Subcutaneous adipose tissue (tissue), 4 donors: Measurements from ENCODE around the gene C5orf15. TPM values are rescaled to one million over a fixed set of nuclear protein-coding genes. Genes with fewer than 3 reads are reported as not detected.

Experiments
- total RNA-seq, 4 donors: library from RNA; depleted of rRNA; stranded (reverse); fragments of >200 nt; gene quantifications; one replicate each; pipeline ENCODE4 v1.1.0, GENCODE V29; 2016
- TF ChIP-seq, protein P1 (sequence below): fragments of 450-650 bp; IDR thresholded peaks from one replicate; pipeline ENCODE4 v1.5.1; 2016; ENCODE audit warnings: low read depth, mild to moderate bottlenecking, control low read depth, antibody characterized with exemption, moderate library complexity

Gene C5orf15
- total RNA-seq, 4 donors from 2014 or later, result 32.2 to 66.0 (median 44.2) TPM

GRCh38 chr5:133957080-133957479 is 11.3 kb downstream of the C5orf15 start:
- TF ChIP-seq, protein P1, sequence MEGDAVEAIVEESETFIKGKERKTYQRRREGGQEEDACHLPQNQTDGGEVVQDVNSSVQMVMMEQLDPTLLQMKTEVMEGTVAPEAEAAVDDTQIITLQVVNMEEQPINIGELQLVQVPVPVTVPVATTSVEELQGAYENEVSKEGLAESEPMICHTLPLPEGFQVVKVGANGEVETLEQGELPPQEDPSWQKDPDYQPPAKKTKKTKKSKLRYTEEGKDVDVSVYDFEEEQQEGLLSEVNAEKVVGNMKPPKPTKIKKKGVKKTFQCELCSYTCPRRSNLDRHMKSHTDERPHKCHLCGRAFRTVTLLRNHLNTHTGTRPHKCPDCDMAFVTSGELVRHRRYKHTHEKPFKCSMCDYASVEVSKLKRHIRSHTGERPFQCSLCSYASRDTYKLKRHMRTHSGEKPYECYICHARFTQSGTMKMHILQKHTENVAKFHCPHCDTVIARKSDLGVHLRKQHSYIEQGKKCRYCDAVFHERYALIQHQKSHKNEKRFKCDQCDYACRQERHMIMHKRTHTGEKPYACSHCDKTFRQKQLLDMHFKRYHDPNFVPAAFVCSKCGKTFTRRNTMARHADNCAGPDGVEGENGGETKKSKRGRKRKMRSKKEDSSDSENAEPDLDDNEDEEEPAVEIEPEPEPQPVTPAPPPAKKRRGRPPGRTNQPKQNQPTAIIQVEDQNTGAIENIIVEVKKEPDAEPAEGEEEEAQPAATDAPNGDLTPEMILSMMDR, result no peak

- TF ChIP-seq, protein P1, result no peak
Observed at GRCh38 chr5:133953568-133954145, 14.8 kb downstream of the C5orf15 start.

DNA sequence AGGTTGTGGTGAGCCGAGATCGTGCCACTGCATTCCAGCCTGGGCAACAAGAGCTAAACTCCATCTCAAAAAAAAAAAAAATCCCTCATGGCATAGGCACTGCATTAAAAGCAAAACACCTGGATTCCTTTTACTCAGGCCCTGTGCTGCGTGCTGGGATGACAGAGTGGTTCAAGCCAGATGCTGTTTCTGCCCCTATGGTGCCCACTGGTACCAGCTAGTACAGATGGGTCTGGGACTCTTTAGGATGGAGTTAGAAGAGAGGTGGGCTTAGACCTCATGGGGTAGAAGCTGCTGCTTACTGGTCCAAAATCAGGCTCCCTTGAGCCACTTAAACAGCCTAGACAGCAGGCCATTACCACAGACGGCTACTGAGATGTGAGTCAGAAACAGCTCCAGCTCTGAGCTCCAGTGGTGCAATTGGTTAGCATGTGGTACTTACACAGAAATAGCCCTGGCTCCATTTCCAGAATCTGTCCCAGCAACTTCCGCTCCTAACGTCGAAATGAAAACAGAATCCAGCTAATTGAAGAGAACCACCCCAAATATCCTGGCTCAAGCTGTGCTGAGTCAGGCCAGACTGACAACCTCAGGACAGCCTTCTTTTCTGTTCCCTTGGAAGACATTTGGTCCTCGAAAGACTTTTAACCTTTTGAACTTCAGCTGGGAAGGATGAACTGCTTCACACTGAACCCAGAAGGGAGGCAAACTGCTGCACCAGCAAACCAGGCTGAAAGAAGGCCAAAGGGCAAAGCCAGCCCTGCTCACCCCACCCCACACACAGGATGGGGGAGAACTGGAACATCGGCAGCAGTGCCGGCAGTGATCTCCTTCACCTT is 15.5 kb downstream of the C5orf15 start:
- TF ChIP-seq, protein P1, result no peak

DNA sequence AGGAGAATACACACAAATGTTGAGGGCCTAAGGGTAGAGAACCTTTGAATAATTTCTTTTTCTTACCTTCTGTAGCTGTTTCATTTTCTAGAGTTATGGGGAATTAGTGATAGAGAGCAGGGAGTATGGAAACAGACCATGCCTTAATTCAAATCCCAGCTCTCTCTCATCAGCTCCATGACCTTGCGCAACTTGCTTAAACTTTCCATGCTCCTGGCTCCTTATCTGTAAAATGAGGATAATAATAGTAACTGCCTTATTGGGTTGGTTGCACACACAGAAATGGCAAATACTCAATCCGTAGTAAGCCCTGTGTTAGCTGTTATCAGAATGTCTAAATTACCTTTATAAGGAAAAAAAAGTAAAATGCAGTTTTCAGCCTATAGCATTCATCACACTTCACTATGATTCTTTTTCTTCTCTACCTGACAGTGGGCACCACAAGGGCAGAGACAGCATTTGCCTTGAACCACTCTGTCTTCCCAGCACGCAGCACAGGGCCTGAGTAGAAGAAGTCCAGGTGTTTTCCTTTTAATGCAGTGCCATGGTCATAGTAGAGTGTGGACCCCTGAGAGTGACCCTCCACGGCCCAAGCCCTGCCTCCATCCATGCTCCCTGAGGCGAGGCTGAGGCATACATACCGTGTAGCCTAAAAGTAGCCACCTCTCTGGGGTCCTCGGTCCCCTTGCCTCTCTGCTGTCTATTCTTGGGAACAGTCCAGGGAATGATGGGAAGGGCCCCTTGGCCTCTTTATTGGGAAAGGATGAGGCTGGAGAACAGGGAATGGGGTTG is 17.4 kb downstream of the C5orf15 start:
- TF ChIP-seq, protein P1, result no peak

DNA sequence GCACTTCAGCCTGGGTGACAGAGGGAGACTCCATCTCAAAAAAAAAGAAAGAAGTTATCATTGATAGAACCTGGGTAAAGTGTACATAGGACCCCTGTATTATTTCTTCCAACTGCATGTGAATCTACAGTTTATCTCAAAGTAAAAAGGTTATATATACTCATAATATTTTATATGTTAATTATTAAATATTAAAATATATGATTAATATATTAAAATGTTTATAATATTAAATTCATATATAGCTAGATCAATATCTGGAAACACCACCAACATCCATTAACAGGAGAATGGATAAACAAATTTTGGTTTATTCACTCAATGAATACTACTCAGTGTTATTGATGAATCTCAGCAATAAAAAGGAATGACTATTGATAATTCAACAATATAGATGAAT is 19.7 kb downstream of the C5orf15 start:
- TF ChIP-seq, protein P1, result no peak

- TF ChIP-seq, protein P1, result no peak
Observed at GRCh38 chr5:133947431-133947841, 21.0 kb downstream of the C5orf15 start.

DNA sequence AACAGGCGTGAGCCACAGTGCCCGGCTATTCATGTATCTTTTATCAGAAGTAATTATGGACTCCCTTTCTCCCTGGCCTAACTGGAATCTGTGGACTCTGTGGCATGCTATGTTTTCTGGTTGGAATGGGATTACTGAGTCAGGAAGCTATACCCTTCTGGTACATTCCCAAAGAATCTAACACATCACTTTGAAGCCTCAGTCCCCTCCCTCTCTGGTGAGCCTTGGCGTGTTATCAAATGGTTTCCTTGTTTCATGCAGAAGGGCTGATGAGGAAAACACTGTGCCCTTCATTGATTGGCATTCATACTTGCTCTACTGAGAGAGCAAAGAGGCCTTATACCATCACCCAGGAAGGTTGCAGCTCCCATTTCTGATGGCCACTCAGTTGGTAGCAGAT is 22.9 kb downstream of the C5orf15 start:
- TF ChIP-seq, protein P1, result no peak
